HCT116 (cell line): ENCODE results near the gene WDR26. TPM values are rescaled to one million over a fixed set of nuclear protein-coding genes. Genes with fewer than 3 reads are reported as not detected.
"Not testable (repeated sequence)": the region's sequence is repeated elsewhere in the genome, so short reads cannot be mapped to it uniquely, and the experiment has no call there.

Experiments used
- ATAC-seq: fragments of 200-7000 bp; cut with Tn5 transposase; 2 replicates; pipeline ENCODE4 v1.9.1; 2020; ENCODE audit warnings: mild to moderate bottlenecking, moderate library complexity
- BruUV-seq: library from RNA; stranded (reverse); fragments of 400-500 nt; replicated peaks from 2 replicates; lab custom pipeline; 2021; lab: Mats Ljungman, UMichigan
- CTCF ChIA-PET: fragments of 300-600 bp; sonication (Branson Sonifier 250); formaldehyde crosslinking; loops from one replicate; lab custom pipeline; 2021; ENCODE audit warnings: antibody characterized with exemption; lab: Charles Lee
- POLR2A ChIA-PET: fragments of 300-600, 350-600 bp; sonication (Branson Sonifier 250); formaldehyde crosslinking; loops from one replicate; lab custom pipeline; 2021; ENCODE audit warnings: antibody characterized with exemption; lab: Charles Lee
- RAD21 ChIA-PET, 2 experiments: fragments of 300-600 bp; sonication (Branson Sonifier 250); formaldehyde crosslinking; loops; one replicate each; lab custom pipeline; 2023; ENCODE audit warnings: low total read pairs in 2 of 2; ENCODE audit not compliant: uncharacterized antibody in 2 of 2, unreplicated experiment in 2 of 2, low non-redundant PET in 1 of 2; lab: Charles Lee
- DNase-seq: peaks from one replicate; pipeline ENCODE4 v3.0.0-alpha.2; 2010; ENCODE audit warnings: low read depth, low spot score
- H2AFZ ChIP-seq: fragments of 200-600 bp; shearing (Covaris generic), sonication (generic); 2 replicates; pipeline ENCODE4 v1.6.1; 2017; ENCODE audit warnings: low read depth, mixed run types, mixed read lengths, antibody characterized with exemption, low read length; ENCODE audit not compliant: poor library complexity, severe bottlenecking
- H3K27ac ChIP-seq: 2 replicates; pipeline ENCODE4 v1.5.1; 2012; ENCODE audit warnings: low read depth, low read length
- H3K27me3 ChIP-seq: fragments of 200-600 bp; sonication (generic); 2 replicates; pipeline ENCODE4 v1.6.1; 2016; ENCODE audit warnings: mixed run types, low read length, mixed read lengths; ENCODE audit not compliant: insufficient read depth
- H3K36me3 ChIP-seq, 2 experiments: fragments of 200-500 bp in 1 of 2; fragments of 200-600 bp in 1 of 2; sonication (Bioruptor generic) in 1 of 2; sonication (generic) in 1 of 2; 2 replicates each; pipeline versions ENCODE4 v1.5.1 to v1.6.1; 2014 to 2016; ENCODE audit warnings: low read length in 2 of 2, inconsistent platforms in 1 of 2, mixed read lengths in 1 of 2, mixed run types in 1 of 2; ENCODE audit not compliant: insufficient read depth in 2 of 2, control insufficient read depth in 1 of 2
- H3K4me1 ChIP-seq, 2 experiments: fragments of 200-600 bp in 1 of 2; sonication (generic) in 1 of 2; 2 replicates each; pipeline versions ENCODE4 v1.5.1 to v1.6.1; 2012 to 2017; ENCODE audit warnings: low read length in 2 of 2, inconsistent platforms in 1 of 2, mild to moderate bottlenecking in 1 of 2, mixed read lengths in 1 of 2, mixed run types in 1 of 2, moderate library complexity in 1 of 2; ENCODE audit not compliant: insufficient read depth in 2 of 2, control insufficient read depth in 1 of 2
- H3K4me2 ChIP-seq: fragments of 200-600 bp; sonication (generic); 2 replicates; pipeline ENCODE4 v1.6.1; 2017; ENCODE audit warnings: mixed run types, low read length, mixed read lengths
- H3K4me3 ChIP-seq, 2 experiments: fragments of 200-600 bp in 1 of 2; sonication (generic) in 1 of 2; replicated peaks in 1 of 2; 2 replicates each; pipeline ENCODE4 v1.5.1; 2011 to 2016; ENCODE audit warnings: low read length in 2 of 2, control low read depth in 1 of 2, low read depth in 1 of 2, mild to moderate bottlenecking in 1 of 2, mixed read lengths in 1 of 2, mixed run types in 1 of 2
- H3K79me2 ChIP-seq: fragments of 200-600 bp; sonication (generic); 2 replicates; pipeline ENCODE4 v1.6.1; 2017; ENCODE audit warnings: mild to moderate bottlenecking, mixed run types, low read length, moderate library complexity, mixed read lengths; ENCODE audit not compliant: insufficient read depth
- H3K9ac ChIP-seq: fragments of 200-600 bp; sonication (generic); 2 replicates; pipeline ENCODE4 v1.6.1; 2016; ENCODE audit warnings: low read length, mixed read lengths
- H3K9me2 ChIP-seq: fragments of 200-600 bp; sonication (generic), shearing (Covaris generic); 2 replicates; pipeline ENCODE4 v1.6.1; 2017; ENCODE audit warnings: mixed run types, mild to moderate bottlenecking, moderate library complexity; ENCODE audit not compliant: insufficient read depth
- H3K9me3 ChIP-seq, 2 experiments: fragments of 200-500 bp in 1 of 2; fragments of 200-600 bp in 1 of 2; sonication (Bioruptor generic) in 1 of 2; sonication (generic) in 1 of 2; 2 replicates each; pipeline ENCODE4 v1.6.1; 2014 to 2017; ENCODE audit warnings: low read length in 2 of 2, mixed read lengths in 2 of 2, inconsistent platforms in 1 of 2, low read depth in 1 of 2, mild to moderate bottlenecking in 1 of 2, mixed run types in 1 of 2, moderate library complexity in 1 of 2; ENCODE audit not compliant: control insufficient read depth in 1 of 2, insufficient read depth in 1 of 2
- H4K20me1 ChIP-seq: fragments of 200-600 bp; sonication (generic), shearing (Covaris generic); 2 replicates; pipeline ENCODE4 v1.6.1; 2017; ENCODE audit warnings: mixed run types, mild to moderate bottlenecking, moderate library complexity; ENCODE audit not compliant: insufficient read depth
- CBX3 ChIP-seq: IDR thresholded peaks from 2 replicates; pipeline ENCODE4 v1.6.1; 2012; ENCODE audit warnings: low read depth
- FOSL1 ChIP-seq: IDR thresholded peaks from 2 replicates; pipeline ENCODE4 v1.6.1; 2012; ENCODE audit warnings: low read depth
- ZFX ChIP-seq: fragments of 450-650 bp; IDR thresholded peaks from 2 replicates; pipeline ENCODE4 v1.6.1; 2017
- intact Hi-C: fragments of 100-400 bp; cut with micrococcal nuclease; formaldehyde crosslinking; loops from 2 replicates; pipeline ENCODE4 v1.10.0; 2022
- total RNA-seq: library from RNA; stranded (reverse); gene quantifications from one replicate; pipeline ENCODE4 v1.2.1, GENCODE V29; 2021; ENCODE audit not compliant: unreplicated experiment
- TF ChIP-seq, protein P1 (sequence below), 3 experiments: fragments of 200-600 bp in 1 of 3; sonication (generic) in 1 of 3; IDR thresholded peaks in 2 of 3; conservative IDR thresholded peaks in 1 of 3; 2 replicates each; pipeline ENCODE4 v1.5.1; 2012 to 2017; ENCODE audit warnings: low read depth in 2 of 3, low read length in 2 of 3, antibody characterized with exemption in 1 of 3, borderline replicate concordance in 1 of 3, control low read depth in 1 of 3, mild to moderate bottlenecking in 1 of 3, mixed read lengths in 1 of 3, mixed run types in 1 of 3, moderate library complexity in 1 of 3; ENCODE audit not compliant: insufficient read depth in 1 of 3
- TF ChIP-seq, protein P2 (sequence below): IDR thresholded peaks from 2 replicates; pipeline ENCODE4 v1.6.1; 2012; ENCODE audit warnings: low read depth

WDR26 gene
- total RNA-seq, 1 experiment from 2014 or later: 57.2 TPM

DNA sequence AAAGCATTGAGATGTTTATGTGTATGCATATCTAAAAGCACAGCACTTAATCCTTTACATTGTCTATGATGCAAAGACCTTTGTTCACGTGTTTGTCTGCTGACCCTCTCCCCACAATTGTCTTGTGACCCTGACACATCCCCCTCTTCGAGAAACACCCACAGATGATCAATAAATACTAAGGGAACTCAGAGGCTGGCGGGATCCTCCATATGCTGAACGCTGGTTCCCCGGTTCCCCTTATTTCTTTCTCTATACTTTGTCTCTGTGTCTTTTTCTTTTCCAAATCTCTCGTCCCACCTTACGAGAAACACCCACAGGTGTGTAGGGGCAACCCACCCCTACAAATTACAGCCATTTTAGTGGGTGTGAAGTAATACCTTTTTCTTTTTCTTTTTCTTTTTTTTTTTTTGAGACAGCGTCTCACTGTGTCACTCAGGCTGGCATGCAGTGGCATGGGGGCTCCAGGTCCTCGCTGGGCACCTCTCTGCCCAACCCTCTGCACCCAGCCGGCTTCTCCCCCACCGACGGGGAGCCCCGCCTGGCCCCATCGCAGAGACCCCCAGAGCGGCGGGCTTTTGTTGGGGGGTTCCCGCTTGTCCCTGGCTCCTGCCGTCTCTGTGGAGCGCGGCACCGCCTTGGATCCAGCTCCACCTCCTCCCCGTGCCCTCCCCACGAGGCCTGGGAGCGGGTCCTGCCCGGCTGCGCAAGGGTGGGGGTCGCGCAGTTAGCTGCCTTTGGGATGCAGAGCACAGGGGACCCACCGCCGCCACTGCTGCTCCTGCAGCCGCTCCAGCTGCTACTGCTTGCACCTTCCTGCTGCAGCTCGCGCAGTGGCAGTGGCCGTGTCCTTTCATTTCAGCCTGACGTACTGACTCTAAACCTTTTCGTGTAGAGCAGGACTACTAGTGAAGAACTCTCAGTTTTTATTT, 93.9 kb downstream of the WDR26 start:
- H3K9me2 ChIP-seq, H3K79me2 ChIP-seq, BruUV-seq, H2AFZ ChIP-seq, CTCF ChIA-PET, DNase-seq, ATAC-seq, H3K9ac ChIP-seq, H3K4me2 ChIP-seq, H4K20me1 ChIP-seq, H3K4me1 ChIP-seq, H3K4me3 ChIP-seq, H3K27ac ChIP-seq, intact Hi-C loops, H3K36me3 ChIP-seq, POLR2A ChIA-PET, RAD21 ChIA-PET, H3K27me3 ChIP-seq: not testable (repeated sequence)
- H3K9me3 ChIP-seq: peaks cover 8 to 14% of the 10 kb centered on the region in 2 experiments; a peak in 2 of 4 replicates

DNA sequence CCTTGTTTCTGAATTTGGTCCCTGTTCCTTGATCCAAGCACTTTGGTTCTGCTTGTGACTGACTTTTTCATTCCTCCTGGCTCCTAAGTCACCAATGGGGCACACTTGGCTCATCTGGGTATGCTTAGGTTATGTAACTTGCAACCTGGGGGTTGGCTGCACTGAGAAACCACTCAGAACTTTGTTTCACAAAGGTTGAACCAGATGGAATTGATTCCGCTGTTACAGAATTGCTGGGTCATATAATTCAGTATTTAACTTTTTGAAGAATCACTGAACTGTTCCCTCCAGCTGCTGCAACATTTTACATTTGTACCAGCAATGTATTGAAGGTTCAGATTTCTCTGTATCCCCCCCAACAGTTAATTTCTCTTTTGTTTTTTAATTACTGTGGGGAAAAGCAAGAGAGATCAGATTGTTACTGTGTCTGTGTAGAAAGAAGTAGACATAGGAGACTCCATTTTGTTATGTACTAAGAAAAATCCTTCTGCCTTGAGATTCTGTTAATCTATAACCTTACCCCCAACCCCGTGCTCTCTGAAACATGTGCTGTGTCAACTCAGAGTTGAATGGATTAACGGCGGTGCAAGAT, 95.1 kb downstream of the WDR26 start:
- Histone ChIP-seq H3K27ac (no peak overlapping the region), H3K9me2 (no peaks in the 10 kb centered on the region), H3K4me2 (no peak overlapping the region), H3K79me2 (no peaks in the 10 kb centered on the region), H2AFZ (no peak overlapping the region), H3K36me3 (no peaks in the 10 kb centered on the region), H4K20me1 (no peaks in the 10 kb centered on the region), H3K4me3 (no peak overlapping the region), H3K4me1 (no peaks in the 10 kb centered on the region), H3K9ac (no peak overlapping the region), H3K9me3 (peaks cover 8 to 14% of the 10 kb centered on the region in 2 experiments; a peak in 2 of 4 replicates), H3K27me3 (no peaks in the 10 kb centered on the region)
- BruUV-seq: no TSS peak
- intact Hi-C loops: loop anchor here (10.0 kb wide), 1 partner anchor 525 kb away; no protein-coding TSS in a partner anchor
- TF ChIP-seq, protein P1, sequence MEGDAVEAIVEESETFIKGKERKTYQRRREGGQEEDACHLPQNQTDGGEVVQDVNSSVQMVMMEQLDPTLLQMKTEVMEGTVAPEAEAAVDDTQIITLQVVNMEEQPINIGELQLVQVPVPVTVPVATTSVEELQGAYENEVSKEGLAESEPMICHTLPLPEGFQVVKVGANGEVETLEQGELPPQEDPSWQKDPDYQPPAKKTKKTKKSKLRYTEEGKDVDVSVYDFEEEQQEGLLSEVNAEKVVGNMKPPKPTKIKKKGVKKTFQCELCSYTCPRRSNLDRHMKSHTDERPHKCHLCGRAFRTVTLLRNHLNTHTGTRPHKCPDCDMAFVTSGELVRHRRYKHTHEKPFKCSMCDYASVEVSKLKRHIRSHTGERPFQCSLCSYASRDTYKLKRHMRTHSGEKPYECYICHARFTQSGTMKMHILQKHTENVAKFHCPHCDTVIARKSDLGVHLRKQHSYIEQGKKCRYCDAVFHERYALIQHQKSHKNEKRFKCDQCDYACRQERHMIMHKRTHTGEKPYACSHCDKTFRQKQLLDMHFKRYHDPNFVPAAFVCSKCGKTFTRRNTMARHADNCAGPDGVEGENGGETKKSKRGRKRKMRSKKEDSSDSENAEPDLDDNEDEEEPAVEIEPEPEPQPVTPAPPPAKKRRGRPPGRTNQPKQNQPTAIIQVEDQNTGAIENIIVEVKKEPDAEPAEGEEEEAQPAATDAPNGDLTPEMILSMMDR (IDR thresholded peaks at IDR 0.05 in 2 of 3, conservative IDR thresholded peaks at IDR 0.05 in 1 of 3; ENCODE audit: borderline replicate concordance in 1 of 3, insufficient read depth in 1 of 3, low read depth in 2 of 3, low read length in 2 of 3): no peak
- TF ChIP-seq FOSL1 (no peak), ZFX (no peak), CBX3 (no peak)
- TF ChIP-seq, protein P2, sequence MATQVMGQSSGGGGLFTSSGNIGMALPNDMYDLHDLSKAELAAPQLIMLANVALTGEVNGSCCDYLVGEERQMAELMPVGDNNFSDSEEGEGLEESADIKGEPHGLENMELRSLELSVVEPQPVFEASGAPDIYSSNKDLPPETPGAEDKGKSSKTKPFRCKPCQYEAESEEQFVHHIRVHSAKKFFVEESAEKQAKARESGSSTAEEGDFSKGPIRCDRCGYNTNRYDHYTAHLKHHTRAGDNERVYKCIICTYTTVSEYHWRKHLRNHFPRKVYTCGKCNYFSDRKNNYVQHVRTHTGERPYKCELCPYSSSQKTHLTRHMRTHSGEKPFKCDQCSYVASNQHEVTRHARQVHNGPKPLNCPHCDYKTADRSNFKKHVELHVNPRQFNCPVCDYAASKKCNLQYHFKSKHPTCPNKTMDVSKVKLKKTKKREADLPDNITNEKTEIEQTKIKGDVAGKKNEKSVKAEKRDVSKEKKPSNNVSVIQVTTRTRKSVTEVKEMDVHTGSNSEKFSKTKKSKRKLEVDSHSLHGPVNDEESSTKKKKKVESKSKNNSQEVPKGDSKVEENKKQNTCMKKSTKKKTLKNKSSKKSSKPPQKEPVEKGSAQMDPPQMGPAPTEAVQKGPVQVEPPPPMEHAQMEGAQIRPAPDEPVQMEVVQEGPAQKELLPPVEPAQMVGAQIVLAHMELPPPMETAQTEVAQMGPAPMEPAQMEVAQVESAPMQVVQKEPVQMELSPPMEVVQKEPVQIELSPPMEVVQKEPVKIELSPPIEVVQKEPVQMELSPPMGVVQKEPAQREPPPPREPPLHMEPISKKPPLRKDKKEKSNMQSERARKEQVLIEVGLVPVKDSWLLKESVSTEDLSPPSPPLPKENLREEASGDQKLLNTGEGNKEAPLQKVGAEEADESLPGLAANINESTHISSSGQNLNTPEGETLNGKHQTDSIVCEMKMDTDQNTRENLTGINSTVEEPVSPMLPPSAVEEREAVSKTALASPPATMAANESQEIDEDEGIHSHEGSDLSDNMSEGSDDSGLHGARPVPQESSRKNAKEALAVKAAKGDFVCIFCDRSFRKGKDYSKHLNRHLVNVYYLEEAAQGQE: no peak
- ChIA-PET POLR2A (no interaction called here), RAD21 (no interaction called here), CTCF (no interaction called here)
- no peak for ATAC-seq
- no peak for DNase-seq
